Neural crest cell (in vitro differentiated cells): ENCODE results near the gene DCAF7. TPM values are rescaled to one million over a fixed set of nuclear protein-coding genes. Genes with fewer than 3 reads are reported as not detected.

ENCODE experiments used
- DNase-seq: peaks from one replicate; pipeline ENCODE4 v3.0.0; 2021; ENCODE audit warnings: low read depth, mixed read lengths, low spot score
- H3K27ac Mint-ChIP-seq: one replicate; pipeline ENCODE4 v1.8.0; 2021; ENCODE audit warnings: mild to moderate bottlenecking, mixed read lengths; ENCODE audit not compliant: unreplicated experiment
- H3K27me3 Mint-ChIP-seq: 2 replicates; pipeline ENCODE4 v1.8.0; 2021; ENCODE audit warnings: low read depth, mild to moderate bottlenecking, mixed read lengths
- H3K36me3 Mint-ChIP-seq: 2 replicates; pipeline ENCODE4 v1.8.0; 2021; ENCODE audit warnings: low read depth, mild to moderate bottlenecking, mixed read lengths
- H3K4me1 Mint-ChIP-seq: 2 replicates; pipeline ENCODE4 v1.8.0; 2021; ENCODE audit warnings: mixed read lengths
- H3K4me3 Mint-ChIP-seq: one replicate; pipeline ENCODE4 v1.8.0; 2021; ENCODE audit warnings: mild to moderate bottlenecking, mixed read lengths
- H3K9me3 Mint-ChIP-seq: 2 replicates; pipeline ENCODE4 v1.8.0; 2021; ENCODE audit warnings: mixed read lengths
- CTCF ChIP-seq: fragments of 200-600 bp; sonication (generic); conservative IDR thresholded peaks from 2 replicates; pipeline ENCODE4 v1.5.0; 2021; ENCODE audit warnings: antibody characterized with exemption, mild to moderate bottlenecking
- total RNA-seq: library from RNA; stranded (reverse); gene quantifications from 2 replicates; pipeline ENCODE4 v1.2.1, GENCODE V29; 2021

DCAF7 gene
- total RNA-seq, 1 donor from 2014 or later = 146 TPM

DNA sequence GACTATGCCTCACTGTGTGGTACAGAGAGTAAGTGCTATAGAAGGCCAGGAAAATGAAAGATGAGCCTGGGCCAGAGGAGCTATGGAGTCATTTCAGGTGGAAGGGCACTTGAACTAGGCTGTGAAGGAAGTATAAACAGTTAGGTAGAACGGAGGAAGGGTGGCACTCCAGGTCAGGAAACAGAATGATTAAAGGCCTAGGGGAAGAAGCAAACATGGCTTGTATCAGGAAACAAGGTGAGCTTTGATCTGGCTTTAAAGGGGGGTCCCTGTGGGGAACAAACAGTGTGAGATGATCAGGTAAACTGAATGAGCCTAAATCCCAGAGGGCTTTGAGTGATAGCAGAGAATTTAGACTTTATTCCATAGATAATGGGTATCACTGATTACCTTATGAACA is 88.8 kb downstream of the DCAF7 start:
- TF ChIP-seq CTCF = no peak
- Mint-ChIP-seq H3K9me3 (no peaks in the 10 kb centered on the region), H3K4me3 (no peak overlapping the region), H3K27ac (no peak overlapping the region), H3K4me1 (peaks cover 5% of the 10 kb centered on the region), H3K36me3 (peaks cover 3% of the 10 kb centered on the region), H3K27me3 (no peaks in the 10 kb centered on the region)
- DNase-seq = no peak

- H3K9me3 Mint-ChIP-seq = no peaks in the 10 kb centered on the region
- peaks cover 3% of the 10 kb centered on the region for H3K36me3 Mint-ChIP-seq
- H3K4me3 Mint-ChIP-seq = no peak overlapping the region
- no peaks in the 10 kb centered on the region for H3K27me3 Mint-ChIP-seq
- H3K4me1 Mint-ChIP-seq = no peaks in the 10 kb centered on the region
- no peak for DNase-seq
- no peak for TF ChIP-seq CTCF
- H3K27ac Mint-ChIP-seq = no peak overlapping the region
Measured at GRCh38 chr17:63640038-63640437, 89.8 kb downstream of the DCAF7 start.

GRCh38 chr17:63641692-63642448 is 91.6 kb downstream of the DCAF7 start:
- Mint-ChIP-seq H3K9me3 (no peaks in the 10 kb centered on the region), H3K36me3 (peaks cover 3% of the 10 kb centered on the region), H3K4me1 (no peaks in the 10 kb centered on the region), H3K27me3 (no peaks in the 10 kb centered on the region), H3K27ac (no peak overlapping the region), H3K4me3 (no peak overlapping the region)
- DNase-seq = no peak
- no peak for TF ChIP-seq CTCF

Other genes starting within 250 kb of the DCAF7 start
- gene CYB561, start 104.2 kb upstream of the DCAF7 start, total RNA-seq = 10.5 and 12.2 TPM in 2 replicates
- 0.42 and 0.61 TPM in 2 replicates for gene ACE, start 73.4 kb upstream of the DCAF7 start, total RNA-seq
- gene KCNH6, start 27.1 kb upstream of the DCAF7 start, total RNA-seq = 0.12 TPM in 1 of 2 replicates, not detected in the other
- gene TACO1, start 50.4 kb downstream of the DCAF7 start, total RNA-seq = 24.3 and 24.4 TPM in 2 replicates
- 26.0 and 28.0 TPM in 2 replicates for gene MAP3K3, start 71.9 kb downstream of the DCAF7 start, total RNA-seq
- gene LIMD2, start 149.6 kb downstream of the DCAF7 start, total RNA-seq = 134 and 145 TPM in 2 replicates
- 55.0 and 55.9 TPM in 2 replicates for gene STRADA, start 191.3 kb downstream of the DCAF7 start, total RNA-seq
- 72.9 and 73.2 TPM in 2 replicates for gene CCDC47, start 223.1 kb downstream of the DCAF7 start, total RNA-seq
- 160 and 161 TPM in 2 replicates for gene DDX42, start 223.7 kb downstream of the DCAF7 start, total RNA-seq